Pancreas (tissue), 10 donors: ENCODE data around the gene NSRP1. TPM values are rescaled to one million over a fixed set of nuclear protein-coding genes. Genes with fewer than 3 reads are reported as not detected.

Experiments
- ATAC-seq, 4 donors: fragments of 200-7000 bp; cut with Tn5 transposase; one replicate each; pipeline versions ENCODE4 v1.8.0 to v1.9.1; 2020; ENCODE audit warnings: mild to moderate bottlenecking in 4 of 4, moderate library complexity in 4 of 4
- DNase-seq, 6 donors: peaks; one replicate each; pipeline ENCODE4 v3.0.0-alpha.2; 2020
- FAIRE-seq: peaks from 2 replicates; lab custom pipeline; 2012; peaks lifted over from hg19 to GRCh38; lab: Jason Lieb, UNC
- H3K27ac ChIP-seq, 4 donors: fragments of 200-600 bp; sonication (generic); 1 replicate in 3 of 4; 2 replicates in 1 of 4; pipeline versions ENCODE4 v1.5.0 to v1.8.0; 2020
- H3K27me3 ChIP-seq, 4 donors: fragments of 200-600 bp; one replicate each; pipeline ENCODE4 v1.8.0; 2021
- H3K36me3 ChIP-seq, 3 donors: fragments of 200-600 bp; sonication (generic) in 1 of 3; one replicate each; pipeline versions ENCODE4 v1.5.0 to v1.8.0; 2020 to 2021
- H3K4me1 ChIP-seq, 3 donors: fragments of 200-600 bp; one replicate each; pipeline ENCODE4 v1.8.0; 2021
- H3K4me3 ChIP-seq, 4 donors: fragments of 200-600 bp; sonication (generic) in 2 of 4; one replicate each; pipeline versions ENCODE4 v1.5.0 to v1.8.0; 2020 to 2021
- H3K9me3 ChIP-seq, 4 donors: fragments of 200-600 bp; one replicate each; pipeline ENCODE4 v1.8.0; 2021
- CTCF ChIP-seq, 4 donors: fragments of 200-600 bp; sonication (generic) in 3 of 4; IDR thresholded peaks; one replicate each; pipeline versions ENCODE4 v1.5.0 to v1.8.0; 2021; ENCODE audit warnings: antibody characterized with exemption in 4 of 4
- WGBS, 2 donors: extraction: QIAGEN DNeasy Blood & Tissue Kit; methylation state at CpG; one replicate each; pipeline ENCODE4 v1.1.7; 2013; 5-methylcytosine and 5-hydroxymethylcytosine counted together
- intact Hi-C, 3 donors: fragments of 100-400 bp; cut with DNase I; formaldehyde crosslinking; loops; one replicate each; pipeline versions ENCODE4 v1.11.1 to v1.14.2; 2022
- polyA plus RNA-seq, 2 donors: library from polyadenylated mRNA; stranded (reverse); fragments of 200-250 nt; gene quantifications; one replicate each; pipeline ENCODE4 v1.2.3, GENCODE V29; 2013
- total RNA-seq, 6 donors: library from RNA; stranded (reverse); fragmentation: NEBNext Ultra II Directional in 4 of 6; extraction: Animal tissue kit (Norgen Biotek cat#: 25700) in 4 of 6; gene quantifications; one replicate each; pipeline versions ENCODE4 v1.2.1 to v1.2.4, GENCODE V29; 2021 to 2023
- donor health status: healthy with polysubstance abuse.
- donor health status: DM: no; HTN: no; CAD: no; lungs with moderate emphysema.
- donor health status: DM: no; HTN: no; CAD: no.
- donor health status: control.
- donor health status: control.
- donor health status: Bipolar disorder and iron deficiency.
- donor health status: DM: yes; HTN: yes; CAD: no.
- donor health status: DM: no; HTN: no; CAD: no.
- donor health status: DM: no; HTN: no; CAD: no.
- donor health status: DM: yes; HTN: yes; CAD: no.

The NSRP1 gene
- total and polyA plus RNA-seq, 8 donors: 13.8 to 24.2 (median 15.2) TPM

- no peak overlapping the region for H3K27ac ChIP-seq
- peaks cover 0 to 3% (median 0%) of the 10 kb centered on the region in 3 donors for H3K4me1 ChIP-seq
- H3K9me3 ChIP-seq: no peaks in the 10 kb centered on the region
- 97 to 100% methylated on average over 1 of the region's 1 CpG for WGBS, 2 donors
- intact Hi-C loops: no loop called here
- H3K36me3 ChIP-seq: no peaks in the 10 kb centered on the region
- FAIRE-seq: no peak
- no peak overlapping the region for H3K4me3 ChIP-seq
- no peaks in the 10 kb centered on the region for H3K27me3 ChIP-seq
- no peak for DNase-seq
- no peak for TF ChIP-seq CTCF (IDR thresholded peaks at IDR 0.05)
- no peak for ATAC-seq
Observed at GRCh38 chr17:30148376-30148775, 31.8 kb downstream of the NSRP1 start.

GRCh38 chr17:30151471-30151870, 34.9 kb downstream of the NSRP1 start:
- FAIRE-seq: no peak
- 99% methylated on average over 4 of the region's 4 CpGs for WGBS, 2 donors
- intact Hi-C loops: no loop called here

GRCh38 chr17:30153463-30153862, 36.8 kb downstream of the NSRP1 start:
- intact Hi-C loops: no loop called here
- no peak overlapping the region for H3K27ac ChIP-seq
- no peak for FAIRE-seq

More at GRCh38 chr17:30151471-30151870, 34.9 kb downstream of the NSRP1 start:
- DNase-seq (no peak), ATAC-seq (no peak)
- Histone ChIP-seq H3K27ac (no peak overlapping the region), H3K9me3 (no peaks in the 10 kb centered on the region), H3K4me3 (no peak overlapping the region), H3K27me3 (no peaks in the 10 kb centered on the region), H3K4me1 (no peaks in the 10 kb centered on the region), H3K36me3 (no peaks in the 10 kb centered on the region)
- no peak for TF ChIP-seq CTCF (IDR thresholded peaks at IDR 0.05)

GRCh38 chr17:30155389-30155788, 38.8 kb downstream of the NSRP1 start:
- Histone ChIP-seq H3K27me3 (no peaks in the 10 kb centered on the region), H3K36me3 (no peaks in the 10 kb centered on the region), H3K4me3 (no peak overlapping the region), H3K27ac (no peak overlapping the region), H3K9me3 (no peaks in the 10 kb centered on the region), H3K4me1 (no peaks in the 10 kb centered on the region)
- no peak for ATAC-seq
- TF ChIP-seq CTCF (IDR thresholded peaks at IDR 0.05): no peak
- DNase-seq: no peak
- 98% methylated on average over 2 of the region's 2 CpGs for WGBS, 2 donors
- intact Hi-C loops: no loop called here
- no peak for FAIRE-seq

More at GRCh38 chr17:30153463-30153862, 36.8 kb downstream of the NSRP1 start:
- Histone ChIP-seq H3K27me3 (no peaks in the 10 kb centered on the region), H3K9me3 (no peaks in the 10 kb centered on the region), H3K4me3 (no peak overlapping the region), H3K4me1 (no peaks in the 10 kb centered on the region), H3K36me3 (no peaks in the 10 kb centered on the region)
- DNase-seq (no peak), ATAC-seq (no peak)
- TF ChIP-seq CTCF (IDR thresholded peaks at IDR 0.05): no peak

GRCh38 chr17:30158896-30159625, 42.4 kb downstream of the NSRP1 start:
- intact Hi-C loops: no loop called here
- FAIRE-seq: no peak
- no peaks in the 10 kb centered on the region for H3K4me1 ChIP-seq
- no peak overlapping the region for H3K4me3 ChIP-seq
- no peak for TF ChIP-seq CTCF (IDR thresholded peaks at IDR 0.05)
- H3K9me3 ChIP-seq: no peaks in the 10 kb centered on the region
- no peaks in the 10 kb centered on the region for H3K27me3 ChIP-seq
- ATAC-seq: no peak
- no peak for DNase-seq
- no peaks in the 10 kb centered on the region for H3K36me3 ChIP-seq
- no peak overlapping the region for H3K27ac ChIP-seq
- WGBS, 2 donors: 95 to 97% methylated on average over 3 of the region's 3 CpGs
